ENCODE data around the gene AGPS. TPM values are rescaled to one million over a fixed set of nuclear protein-coding genes. Genes with fewer than 3 reads are reported as not detected.

Gene AGPS
- total RNA-seq, 1 donor from 2014 or later: 60.1 TPM

GRCh38 chr2:177460973-177461585 lies 68.5 kb downstream of the AGPS start:
- intact Hi-C loops (cut with DNase I): no loop called here
- H3K27ac ChIP-seq: no peak overlapping the region
- no peak for DNase-seq
- ATAC-seq: no peak
- H3K36me3 ChIP-seq: peaks cover 34% of the 10 kb centered on the region
- H3K4me3 ChIP-seq: no peak overlapping the region
- no peaks in the 10 kb centered on the region for H3K27me3 ChIP-seq (ENCODE audit: low read depth)
- H3K9me3 ChIP-seq: no peaks in the 10 kb centered on the region
- no peak for TF ChIP-seq CTCF (IDR thresholded peaks at IDR 0.05)
- no peaks in the 10 kb centered on the region for H3K4me1 ChIP-seq

DNA sequence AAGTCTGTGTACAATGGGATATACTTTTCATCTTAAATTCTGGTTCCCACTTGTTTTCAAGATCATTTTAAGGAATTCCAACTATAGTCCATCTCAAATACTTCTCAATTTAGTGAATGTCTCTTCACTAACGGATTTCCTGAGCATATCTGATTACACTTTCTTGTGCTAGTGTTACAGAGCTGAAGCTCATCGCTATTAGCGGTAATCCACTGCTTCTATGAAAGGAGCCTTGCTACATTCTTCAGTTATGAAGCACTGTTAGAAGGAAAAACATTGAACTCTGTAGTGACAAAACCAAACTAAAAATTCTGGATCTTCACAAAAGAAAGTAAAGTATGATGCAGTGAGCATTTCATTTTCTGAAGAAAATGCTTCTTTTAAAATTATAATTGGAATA lies 72.0 kb downstream of the AGPS start:
- DNase-seq (no peak), ATAC-seq (no peak)
- H3K27ac ChIP-seq: no peak overlapping the region
- TF ChIP-seq CTCF (IDR thresholded peaks at IDR 0.05): no peak
- H3K4me3 ChIP-seq: no peak overlapping the region
- H3K27me3 ChIP-seq (ENCODE audit: low read depth): no peaks in the 10 kb centered on the region
- intact Hi-C loops (cut with DNase I): no loop called here
- H3K36me3 ChIP-seq: peaks cover 25% of the 10 kb centered on the region
- no peaks in the 10 kb centered on the region for H3K9me3 ChIP-seq
- H3K4me1 ChIP-seq: no peaks in the 10 kb centered on the region

DNA sequence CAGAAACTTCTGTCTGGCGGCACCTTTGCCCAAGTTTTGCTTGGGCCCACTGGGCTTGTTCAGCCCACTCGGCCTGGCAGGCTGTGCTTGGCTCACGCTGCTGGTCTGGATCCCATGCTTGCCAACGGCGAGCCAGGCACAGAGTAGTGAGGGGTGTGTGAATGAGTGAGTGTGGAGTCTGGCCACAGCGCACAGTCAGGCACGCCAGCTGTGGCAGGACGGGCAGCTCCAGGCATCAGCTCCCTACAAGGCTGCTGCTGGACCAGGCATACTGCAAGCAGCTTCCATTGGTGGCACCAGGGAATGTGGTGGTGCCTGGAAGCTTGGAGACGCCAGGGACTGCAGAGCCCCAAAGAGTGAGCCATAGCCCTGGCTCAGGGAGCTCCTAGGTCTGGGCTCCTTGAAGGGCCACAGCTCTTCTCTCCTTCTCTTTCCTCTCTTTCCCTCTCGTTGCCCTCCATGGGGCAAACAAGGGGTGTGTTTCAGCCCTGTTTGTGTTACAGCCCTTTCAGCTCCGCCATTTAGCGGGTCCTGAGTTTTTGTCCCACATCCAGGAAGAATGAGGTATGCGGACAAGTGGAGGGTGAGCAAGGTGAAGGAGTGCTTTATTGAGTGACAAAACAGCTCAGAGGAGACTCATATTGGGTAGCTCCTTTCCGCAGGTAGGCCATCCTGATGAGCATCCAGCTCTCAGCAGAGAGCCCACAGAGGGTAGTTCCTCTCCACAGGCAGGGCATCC lies 73.0 kb downstream of the AGPS start:
- Histone ChIP-seq H3K27ac (no peak overlapping the region), H3K9me3 (no peaks in the 10 kb centered on the region), H3K36me3 (peaks cover 25% of the 10 kb centered on the region), H3K4me1 (no peaks in the 10 kb centered on the region), H3K27me3 (ENCODE audit: low read depth) (no peaks in the 10 kb centered on the region), H3K4me3 (no peak overlapping the region)
- no peak for DNase-seq
- TF ChIP-seq CTCF (IDR thresholded peaks at IDR 0.05): no peak
- intact Hi-C loops (cut with DNase I): no loop called here
- no peak for ATAC-seq

GRCh38 chr2:177466337-177467195 lies 74.0 kb downstream of the AGPS start:
- ATAC-seq: no peak
- Histone ChIP-seq H3K27ac (no peak overlapping the region), H3K4me3 (no peak overlapping the region), H3K36me3 (peaks cover 17% of the 10 kb centered on the region), H3K4me1 (no peaks in the 10 kb centered on the region), H3K9me3 (peaks cover 3% of the 10 kb centered on the region), H3K27me3 (ENCODE audit: low read depth) (no peaks in the 10 kb centered on the region)
- intact Hi-C loops (cut with DNase I): no loop called here
- no peak for TF ChIP-seq CTCF (IDR thresholded peaks at IDR 0.05)
- DNase-seq: no peak

- Histone ChIP-seq H3K9me3 (peaks cover 13% of the 10 kb centered on the region), H3K36me3 (peaks cover 17% of the 10 kb centered on the region)
- no peak for TF ChIP-seq CTCF (IDR thresholded peaks at IDR 0.05)
These were observed 75.1 kb downstream of the AGPS start for GRCh38 chr2:177467646-177468045.

More at GRCh38 chr2:177467646-177468045, 75.1 kb downstream of the AGPS start:
- intact Hi-C loops (cut with DNase I): no loop called here
- ATAC-seq (no peak), DNase-seq (no peak)
- no peak overlapping the region for H3K4me3 ChIP-seq
- no peaks in the 10 kb centered on the region for H3K27me3 ChIP-seq (ENCODE audit: low read depth)
- no peaks in the 10 kb centered on the region for H3K4me1 ChIP-seq
- no peak overlapping the region for H3K27ac ChIP-seq
